Body of pancreas (tissue), 4 donors: ENCODE results near the gene IQSEC2.

ENCODE experiments used
- POLR2A ChIP-seq, 3 donors: fragments of 450-650 bp; IDR thresholded peaks; one replicate each; pipeline ENCODE4 v1.6.1; 2016; ENCODE audit warnings: antibody characterized with exemption in 3 of 3, mild to moderate bottlenecking in 2 of 3
- TF ChIP-seq, protein P1 (sequence below), 7 experiments: fragments of 450-650 bp in 4 of 7; fragments of 200-600 bp in 3 of 7; sonication (generic) in 3 of 7; IDR thresholded peaks; one replicate each; pipeline ENCODE4 v1.5.1; 2016 to 2019; ENCODE audit warnings: antibody characterized with exemption in 7 of 7

- TF ChIP-seq, protein P1, sequence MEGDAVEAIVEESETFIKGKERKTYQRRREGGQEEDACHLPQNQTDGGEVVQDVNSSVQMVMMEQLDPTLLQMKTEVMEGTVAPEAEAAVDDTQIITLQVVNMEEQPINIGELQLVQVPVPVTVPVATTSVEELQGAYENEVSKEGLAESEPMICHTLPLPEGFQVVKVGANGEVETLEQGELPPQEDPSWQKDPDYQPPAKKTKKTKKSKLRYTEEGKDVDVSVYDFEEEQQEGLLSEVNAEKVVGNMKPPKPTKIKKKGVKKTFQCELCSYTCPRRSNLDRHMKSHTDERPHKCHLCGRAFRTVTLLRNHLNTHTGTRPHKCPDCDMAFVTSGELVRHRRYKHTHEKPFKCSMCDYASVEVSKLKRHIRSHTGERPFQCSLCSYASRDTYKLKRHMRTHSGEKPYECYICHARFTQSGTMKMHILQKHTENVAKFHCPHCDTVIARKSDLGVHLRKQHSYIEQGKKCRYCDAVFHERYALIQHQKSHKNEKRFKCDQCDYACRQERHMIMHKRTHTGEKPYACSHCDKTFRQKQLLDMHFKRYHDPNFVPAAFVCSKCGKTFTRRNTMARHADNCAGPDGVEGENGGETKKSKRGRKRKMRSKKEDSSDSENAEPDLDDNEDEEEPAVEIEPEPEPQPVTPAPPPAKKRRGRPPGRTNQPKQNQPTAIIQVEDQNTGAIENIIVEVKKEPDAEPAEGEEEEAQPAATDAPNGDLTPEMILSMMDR (IDR thresholded peaks at IDR 0.05) = no peak
- TF ChIP-seq POLR2A (IDR thresholded peaks at IDR 0.05) = no peak
Measured at GRCh38 chrX:53223068-53223693, 58.2 kb downstream of the IQSEC2 start.
